Cortex of kidney (tissue), 1 donor: ENCODE measurements around the gene RIF1.

Experiments
- DNase-seq: peaks from one replicate; lab custom pipeline; 2025; lab: John Stamatoyannopoulos, UW

RIF1 gene

GRCh38 chr2:151518802-151519201 lies 109.1 kb downstream of the RIF1 start:
- DNase-seq: no peak

GRCh38 chr2:151520976-151521375 lies 111.3 kb downstream of the RIF1 start:
- no peak for DNase-seq

- DNase-seq: no peak
Measured at GRCh38 chr2:151522556-151522955, 112.9 kb downstream of the RIF1 start.

GRCh38 chr2:151523850-151524249 lies 114.1 kb downstream of the RIF1 start:
- no peak for DNase-seq

GRCh38 chr2:151525821-151526373 lies 116.2 kb downstream of the RIF1 start:
- no peak for DNase-seq

GRCh38 chr2:151526572-151527090 lies 116.9 kb downstream of the RIF1 start:
- no peak for DNase-seq
